Measurements from ENCODE around the gene ELL2.
A peak's percentile ranks its signal among the peaks of the same experiment; 100 is the strongest.
"Not testable (repeated sequence)": the region's sequence is repeated elsewhere in the genome, so short reads cannot be mapped to it uniquely, and the experiment has no call there.

The ELL2 gene

GRCh38 chr5:95930141-95930930 is 31.3 kb downstream of the ELL2 start:
- DNase-seq (ENCODE audit: low read depth), result peak; percentile 24

DNA sequence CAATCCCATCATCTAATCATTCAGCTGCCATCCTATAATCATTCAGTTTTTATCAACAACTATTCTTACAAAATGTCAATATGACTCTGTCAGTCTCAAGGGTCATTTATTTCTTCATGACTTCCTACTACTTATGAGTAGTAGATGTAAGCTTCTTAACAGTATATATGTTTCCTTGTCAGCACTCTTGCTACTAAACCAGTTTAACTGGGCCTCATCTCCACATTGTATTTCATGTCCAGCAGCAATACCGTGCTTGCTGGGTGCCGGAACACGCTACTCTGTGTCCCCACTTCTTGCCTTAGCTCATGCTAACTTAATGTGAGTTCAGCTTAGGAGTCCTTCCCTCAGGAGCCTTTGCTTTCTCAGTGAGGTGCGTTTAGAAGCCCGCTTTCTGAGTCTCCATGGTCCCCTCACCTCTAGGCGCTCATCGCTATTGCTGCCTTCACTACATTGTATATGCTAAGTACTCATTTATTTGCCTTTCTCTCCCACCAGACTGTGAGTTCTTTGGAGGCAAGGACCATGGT is 32.9 kb downstream of the ELL2 start:
- no peak for DNase-seq (ENCODE audit: low read depth)

GRCh38 chr5:95927927-95928723 is 33.5 kb downstream of the ELL2 start:
- DNase-seq (ENCODE audit: low read depth), result no peak

DNA sequence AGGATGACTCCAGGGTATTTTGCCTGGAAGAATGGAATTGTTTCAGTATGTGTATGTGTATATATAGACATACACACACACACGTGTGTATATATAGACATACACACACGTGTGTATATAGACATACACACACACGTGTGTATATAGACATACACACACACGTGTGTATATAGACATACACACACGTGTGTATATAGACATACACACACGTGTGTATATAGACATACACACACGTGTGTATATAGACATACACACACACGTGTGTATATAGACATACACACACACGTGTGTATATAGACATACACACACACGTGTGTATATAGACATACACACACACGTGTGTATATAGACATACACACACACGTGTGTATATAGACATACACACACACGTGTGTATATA is 34.4 kb downstream of the ELL2 start:
- not testable (repeated sequence) for DNase-seq (ENCODE audit: low read depth)

DNA sequence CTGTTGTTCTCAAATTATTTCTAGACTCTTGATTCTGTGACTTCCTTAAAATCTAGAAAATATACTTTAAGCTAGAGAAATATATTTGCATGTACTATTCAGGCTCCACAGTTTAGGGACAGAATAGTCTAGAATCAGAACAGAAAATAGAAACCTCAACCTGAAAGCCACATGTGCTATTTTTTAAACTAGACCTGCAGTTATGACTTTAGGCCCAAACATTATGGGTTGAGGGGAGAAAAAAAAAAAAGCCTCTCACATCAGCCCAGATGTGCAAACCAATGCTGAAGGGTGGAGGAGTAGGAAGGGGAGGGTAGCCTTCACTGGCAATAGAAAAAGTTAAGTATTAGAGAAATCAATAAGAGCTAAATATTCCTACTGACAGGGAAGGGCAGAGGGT is 35.7 kb downstream of the ELL2 start:
- DNase-seq (ENCODE audit: low read depth), result no peak

- no peak for DNase-seq (ENCODE audit: low read depth)
These were observed 36.3 kb downstream of the ELL2 start for GRCh38 chr5:95925378-95925744.

- DNase-seq (ENCODE audit: low read depth), result peak; percentile 86
These were observed 36.8 kb downstream of the ELL2 start for GRCh38 chr5:95924720-95925377.

DNA sequence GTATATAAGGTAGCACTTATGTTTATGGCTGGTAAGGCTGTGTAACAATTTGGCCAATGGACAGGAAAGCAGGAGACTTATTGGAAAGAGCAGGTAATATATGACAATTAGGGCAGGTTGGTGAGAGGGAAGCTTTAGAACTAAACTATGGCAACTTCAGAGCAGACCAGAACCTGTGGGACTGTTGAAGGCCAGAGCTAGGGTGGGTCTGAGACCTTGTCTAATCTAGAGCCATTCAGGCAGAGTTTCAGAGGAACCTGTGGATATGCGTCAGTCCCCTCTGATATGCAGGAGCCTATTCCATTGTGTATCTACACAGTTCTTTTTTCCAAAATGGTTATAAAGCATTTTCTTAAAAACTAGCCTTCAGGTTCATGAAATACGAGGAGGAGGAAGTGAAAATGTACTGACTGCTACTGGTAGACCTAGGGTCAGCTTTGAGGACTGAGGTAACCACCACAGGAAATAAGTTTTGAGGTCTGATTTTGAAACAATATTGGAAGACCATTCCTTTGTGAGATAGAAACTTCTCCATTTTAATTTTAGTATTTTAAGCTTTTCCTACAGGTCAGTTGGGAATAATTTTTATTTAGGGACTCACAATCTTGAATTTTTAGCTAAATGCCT is 37.6 kb downstream of the ELL2 start:
- DNase-seq (ENCODE audit: low read depth), result no peak

DNA sequence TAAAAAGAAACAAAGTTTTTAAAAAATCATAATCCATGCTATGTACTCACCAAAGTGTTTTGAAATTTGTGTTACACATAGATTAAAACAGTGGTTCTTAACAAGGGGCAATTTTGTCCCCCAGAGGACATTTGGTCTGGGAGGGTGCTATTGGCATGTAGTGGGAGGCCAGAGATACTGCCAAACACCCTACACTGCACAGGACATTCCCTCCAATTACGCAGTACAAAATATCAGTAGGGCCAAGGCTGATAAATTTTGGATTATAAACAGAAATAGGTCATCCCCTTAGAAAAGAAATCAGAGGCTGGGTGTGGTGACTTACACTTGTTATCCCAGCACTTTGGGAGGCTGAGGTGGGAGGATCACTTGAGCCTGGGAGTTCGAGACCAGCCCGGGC is 38.9 kb downstream of the ELL2 start:
- DNase-seq (ENCODE audit: low read depth), result no peak

DNA sequence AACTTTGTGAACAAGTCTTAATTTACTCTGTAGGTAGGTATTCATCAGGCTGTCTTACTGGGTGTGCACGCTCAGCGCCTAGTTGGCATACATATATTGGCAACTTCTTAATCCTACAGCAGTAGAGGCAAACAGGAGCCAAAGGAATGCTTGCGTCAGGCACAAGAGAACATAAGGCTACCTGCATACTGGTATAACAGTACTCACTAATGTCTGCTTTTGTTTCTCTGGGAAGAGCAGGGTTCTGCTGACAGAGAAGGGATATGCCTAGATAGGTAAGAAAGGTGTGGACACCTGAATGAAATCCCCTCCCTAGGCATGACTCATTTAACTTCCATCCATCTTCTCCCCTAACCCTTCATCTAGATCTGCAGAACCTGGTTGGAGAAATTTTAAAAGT is 40.1 kb downstream of the ELL2 start:
- no peak for DNase-seq (ENCODE audit: low read depth)

- DNase-seq (ENCODE audit: low read depth), result no peak
These were observed 40.8 kb downstream of the ELL2 start for GRCh38 chr5:95920822-95921221.

DNA sequence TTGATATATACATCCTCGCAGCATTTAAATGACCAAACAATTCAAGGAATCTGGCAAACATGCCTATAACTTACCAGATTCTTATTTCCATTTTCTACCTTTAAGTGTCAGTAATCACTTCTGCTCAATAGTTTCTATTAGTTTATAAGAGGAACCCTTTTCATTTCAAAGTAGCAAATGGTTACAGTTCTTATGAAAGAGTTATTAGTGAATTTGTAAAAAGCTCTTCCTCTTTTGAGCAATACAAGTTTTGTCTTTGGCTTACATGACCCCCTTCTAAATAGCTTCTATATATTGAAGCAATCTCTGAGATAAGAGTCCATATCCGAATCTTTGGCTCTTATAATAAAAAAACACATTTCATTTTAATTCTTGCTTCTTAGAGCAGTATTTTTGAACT is 42.0 kb downstream of the ELL2 start:
- DNase-seq (ENCODE audit: low read depth), result no peak

GRCh38 chr5:95918421-95919006 is 43.1 kb downstream of the ELL2 start:
- no peak for DNase-seq (ENCODE audit: low read depth)

GRCh38 chr5:95917207-95917606 is 44.4 kb downstream of the ELL2 start:
- no peak for DNase-seq (ENCODE audit: low read depth)

GRCh38 chr5:95916687-95917085 is 45.0 kb downstream of the ELL2 start:
- no peak for DNase-seq (ENCODE audit: low read depth)

DNA sequence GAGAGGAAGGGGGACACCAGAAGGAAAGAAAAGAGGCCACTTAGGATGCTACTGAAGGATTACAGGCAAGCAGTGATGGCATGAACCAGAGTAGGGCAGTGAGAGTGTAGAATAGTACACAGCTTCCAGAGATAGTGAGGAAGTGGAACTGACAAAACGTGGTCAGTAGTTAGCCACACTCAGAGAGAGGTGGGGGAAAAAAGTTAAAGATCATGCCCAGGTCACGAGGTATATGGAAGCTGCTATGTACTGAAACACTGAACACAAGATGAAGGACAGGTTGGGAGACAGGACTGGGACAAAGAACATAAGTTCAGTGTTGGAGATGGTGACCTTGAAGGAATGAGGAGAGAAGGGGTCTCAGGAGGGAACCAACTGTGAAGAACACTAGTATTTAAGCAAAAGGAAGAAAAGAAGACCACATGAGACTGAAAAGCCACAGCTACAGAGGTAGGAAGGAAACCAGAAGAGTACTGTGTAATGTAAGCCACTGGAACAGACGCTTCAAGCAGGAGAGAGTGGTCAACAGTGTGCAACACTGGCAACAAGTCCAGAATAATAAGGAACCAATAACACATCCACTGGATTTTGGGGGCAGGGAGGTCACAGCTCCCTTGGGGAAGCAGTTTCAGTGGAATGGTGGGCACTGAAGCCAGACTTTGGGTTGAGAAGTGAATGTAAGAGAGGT is 45.5 kb downstream of the ELL2 start:
- DNase-seq (ENCODE audit: low read depth), result no peak

- no peak for DNase-seq (ENCODE audit: low read depth)
These were observed 48.0 kb downstream of the ELL2 start for GRCh38 chr5:95913663-95914062.

GRCh38 chr5:95912029-95912428 is 49.6 kb downstream of the ELL2 start:
- DNase-seq (ENCODE audit: low read depth), result no peak

GRCh38 chr5:95910521-95910920 is 51.1 kb downstream of the ELL2 start:
- no peak for DNase-seq (ENCODE audit: low read depth)

- no peak for DNase-seq (ENCODE audit: low read depth)
These were observed 51.9 kb downstream of the ELL2 start for GRCh38 chr5:95909738-95910137.

GRCh38 chr5:95908799-95909198 is 52.9 kb downstream of the ELL2 start:
- DNase-seq (ENCODE audit: low read depth), result no peak

Measured in fibroblast of gingiva (primary cell).